ENCODE data around the gene RBM42. TPM values are rescaled to one million over a fixed set of nuclear protein-coding genes. Genes with fewer than 3 reads are reported as not detected.
"Not testable (repeated sequence)": the region's sequence is repeated elsewhere in the genome, so short reads cannot be mapped to it uniquely, and the experiment has no call there.

The RBM42 gene
- total RNA-seq, 1 donor from 2014 or later, result 39.9 TPM

- DNase-seq, result no peak
Measured at GRCh38 chr19:35650581-35650980, 21.7 kb downstream of the RBM42 start.

DNA sequence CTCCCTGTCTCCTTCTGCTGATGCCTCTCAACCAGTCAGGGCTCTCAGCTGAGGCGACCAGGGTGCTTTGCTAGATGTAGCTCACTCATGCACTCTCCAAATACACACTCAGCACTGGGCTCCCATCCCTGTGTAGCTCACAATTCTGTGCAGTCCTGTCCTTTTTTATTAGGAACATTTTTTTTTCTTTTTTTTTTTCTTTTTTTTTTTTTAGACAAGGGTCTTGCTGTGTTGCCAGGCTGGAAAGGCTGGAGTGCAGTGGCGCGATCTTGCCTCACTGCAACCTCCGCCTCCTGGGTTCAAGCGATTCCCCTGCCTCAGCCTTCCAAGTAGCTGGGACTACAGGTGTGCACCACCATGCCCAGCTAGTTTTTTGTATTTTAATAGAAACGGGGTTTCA is 26.0 kb downstream of the RBM42 start:
- DNase-seq, result not testable (repeated sequence)

DNA sequence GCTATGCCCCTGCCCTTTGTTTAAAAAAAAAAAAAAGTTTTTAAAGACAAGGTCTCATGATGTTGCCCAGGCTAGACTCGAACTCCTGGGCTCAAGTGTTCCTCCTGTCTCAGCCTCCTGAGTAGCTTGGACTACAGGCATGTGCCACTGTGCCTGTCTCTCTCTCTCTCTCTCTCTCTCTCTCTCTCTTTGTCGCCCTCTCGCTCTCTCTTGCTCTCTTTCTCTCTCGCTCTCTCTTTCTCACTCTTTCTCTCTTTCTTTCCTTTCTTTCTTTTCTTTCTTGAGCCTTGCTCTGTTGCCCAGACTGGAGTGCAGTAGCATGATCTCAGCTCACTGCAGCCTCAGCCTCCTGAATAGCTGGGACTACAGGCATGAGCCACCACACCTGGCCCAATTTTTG is 26.8 kb downstream of the RBM42 start:
- no peak for DNase-seq

DNA sequence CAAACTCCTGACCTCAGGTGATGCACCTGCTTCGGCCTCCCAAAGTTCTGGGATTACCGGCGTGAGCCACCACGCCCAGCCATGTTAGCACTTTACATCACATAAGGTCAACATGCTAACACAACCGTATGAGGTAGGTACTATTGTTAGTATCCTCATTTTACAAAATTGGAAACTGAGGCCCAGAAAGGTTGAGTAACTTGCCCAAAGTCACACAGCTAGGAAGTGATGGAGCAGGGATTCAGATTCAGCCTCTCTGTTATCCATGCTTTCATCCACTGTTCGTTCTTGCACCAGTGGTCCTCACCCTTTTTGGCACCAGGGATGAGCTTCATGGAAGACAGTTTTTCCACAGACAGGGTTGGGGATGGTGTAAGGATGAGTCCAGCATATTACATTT is 27.9 kb downstream of the RBM42 start:
- no peak for DNase-seq

DNA sequence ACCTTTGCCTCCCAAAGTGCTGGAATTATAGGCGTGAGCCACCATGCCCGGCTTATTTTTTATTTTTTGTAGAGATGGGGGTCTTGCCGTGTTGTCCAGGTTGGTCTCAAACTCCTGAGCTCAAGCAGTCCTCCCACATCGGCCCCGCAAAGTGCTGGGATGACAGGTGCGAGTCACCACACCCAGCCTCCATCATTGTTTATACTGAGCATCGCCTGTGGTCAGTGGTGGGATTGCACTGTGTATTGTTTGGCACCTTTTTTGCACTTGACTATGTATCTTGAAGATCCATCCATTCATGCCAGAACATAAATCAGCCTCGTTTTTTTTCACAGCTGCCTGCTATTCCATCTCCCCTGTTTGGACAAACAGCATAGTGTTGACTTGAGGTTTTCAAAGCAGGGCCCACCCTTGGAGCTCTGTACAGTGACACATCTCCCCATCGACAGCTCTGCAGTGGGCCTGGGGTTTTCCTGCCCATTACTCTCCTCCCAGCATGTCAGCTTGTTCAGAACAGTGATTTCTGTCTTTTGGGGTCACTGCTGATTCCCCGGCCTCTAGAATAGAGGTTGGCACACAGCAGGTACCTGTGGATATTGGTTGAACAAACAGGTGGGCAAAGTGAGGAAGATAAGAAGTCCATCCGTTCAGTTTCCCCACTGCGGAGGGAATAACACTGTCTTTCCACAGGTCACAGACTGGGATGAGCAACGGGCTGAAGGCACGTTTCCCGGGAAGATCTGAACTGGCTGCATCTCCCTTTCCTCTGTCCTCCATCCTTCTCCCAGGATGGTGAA is 29.3 kb downstream of the RBM42 start:
- no peak for DNase-seq

DNA sequence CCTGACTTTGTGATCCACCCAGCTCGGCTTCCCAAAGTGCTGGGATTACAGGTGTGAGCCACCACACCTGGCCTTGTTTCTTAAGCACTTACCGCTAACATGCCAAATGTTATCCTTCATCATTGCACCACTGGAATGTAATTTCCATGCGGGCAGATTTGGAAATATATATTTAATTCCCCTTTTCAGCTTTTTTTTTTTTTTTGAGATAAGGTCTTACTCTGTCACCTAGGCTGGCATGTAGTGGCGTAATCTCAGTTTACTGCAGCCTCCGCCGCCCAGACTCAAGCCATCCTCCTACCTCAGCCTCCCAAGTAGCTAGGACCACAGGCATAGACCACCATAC is 33.1 kb downstream of the RBM42 start:
- DNase-seq, result no peak

DNA sequence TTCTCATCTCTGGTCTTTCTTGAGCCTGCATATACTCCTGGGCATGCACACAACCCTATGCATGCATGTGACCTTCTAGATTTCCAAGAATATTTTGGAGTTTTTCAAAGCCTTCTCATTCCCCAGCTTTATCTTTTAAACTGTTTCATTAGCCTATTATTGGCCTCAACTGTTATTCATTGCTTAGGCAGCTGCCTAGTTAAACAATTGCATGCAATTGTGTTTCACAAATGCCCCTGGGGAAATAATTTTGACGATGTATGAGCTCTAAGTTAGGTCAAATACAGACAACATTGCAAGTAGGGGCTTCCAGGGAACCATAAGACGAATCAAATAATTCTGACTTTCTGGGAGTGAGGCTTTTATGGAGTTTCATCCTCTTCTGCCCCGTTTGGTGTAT is 35.1 kb downstream of the RBM42 start:
- no peak for DNase-seq

DNA sequence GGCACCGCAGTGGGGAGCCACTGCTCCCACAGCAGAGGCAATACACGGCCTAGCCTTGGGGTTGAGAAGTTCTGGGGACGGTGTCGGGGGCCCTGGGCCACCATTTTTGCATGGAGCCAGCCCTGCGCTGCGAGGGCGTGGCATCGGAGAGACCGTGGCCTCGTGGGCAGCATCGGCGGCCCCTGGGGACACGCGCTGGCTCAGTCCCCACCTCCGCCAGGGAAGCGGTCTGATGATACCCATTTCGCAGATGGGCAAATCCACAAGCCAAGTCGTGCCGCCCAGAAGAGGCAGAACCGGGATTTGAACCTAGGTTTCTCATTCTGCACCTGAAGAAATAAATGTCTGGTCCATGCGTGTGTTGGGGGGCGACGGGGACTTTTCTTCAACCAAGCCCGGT is 36.3 kb downstream of the RBM42 start:
- DNase-seq, result no peak

GRCh38 chr19:35665604-35666003 is 36.8 kb downstream of the RBM42 start:
- DNase-seq, result no peak

DNA sequence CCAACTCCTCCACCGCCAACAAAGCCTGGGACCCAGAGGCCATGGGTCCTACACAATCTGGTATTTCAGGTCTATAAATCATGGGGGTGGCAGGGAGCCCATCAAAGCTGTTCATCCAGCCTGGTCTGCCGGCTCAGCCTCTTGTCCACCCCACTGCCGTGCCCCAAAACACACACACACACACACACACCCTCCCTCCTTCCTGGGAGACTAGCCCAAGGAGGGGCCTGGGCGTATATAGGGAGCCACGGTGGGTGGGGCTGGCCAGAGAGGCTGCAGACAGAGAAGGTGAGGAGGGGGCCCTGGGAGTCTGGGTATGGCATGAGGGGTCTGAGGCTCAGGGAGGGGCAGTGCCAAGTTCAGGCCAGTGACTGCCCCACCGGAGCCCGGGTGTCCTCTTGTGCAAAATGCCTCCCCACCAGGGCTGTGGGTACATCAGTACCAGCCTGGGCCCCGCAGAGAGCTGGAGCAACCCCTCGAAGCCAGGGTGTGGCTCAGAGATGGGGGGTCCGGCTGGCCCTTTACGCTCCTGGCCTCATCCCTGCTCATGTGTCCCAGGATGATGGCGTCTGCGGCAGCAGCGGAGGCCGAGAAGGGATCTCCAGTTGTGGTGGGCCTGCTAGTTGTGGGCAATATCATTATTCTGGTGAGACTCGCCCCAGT is 37.5 kb downstream of the RBM42 start, which contains the start of gene UPK1A:
Gene UPK1A (plus strand): TSS at position 267 of the 663 bp plus-strand sequence. CDS start 296 bp downstream, at position 563.
- no peak for DNase-seq

- no peak for DNase-seq
Measured at GRCh38 chr19:35669566-35669965, 40.7 kb downstream of the RBM42 start.

DNA sequence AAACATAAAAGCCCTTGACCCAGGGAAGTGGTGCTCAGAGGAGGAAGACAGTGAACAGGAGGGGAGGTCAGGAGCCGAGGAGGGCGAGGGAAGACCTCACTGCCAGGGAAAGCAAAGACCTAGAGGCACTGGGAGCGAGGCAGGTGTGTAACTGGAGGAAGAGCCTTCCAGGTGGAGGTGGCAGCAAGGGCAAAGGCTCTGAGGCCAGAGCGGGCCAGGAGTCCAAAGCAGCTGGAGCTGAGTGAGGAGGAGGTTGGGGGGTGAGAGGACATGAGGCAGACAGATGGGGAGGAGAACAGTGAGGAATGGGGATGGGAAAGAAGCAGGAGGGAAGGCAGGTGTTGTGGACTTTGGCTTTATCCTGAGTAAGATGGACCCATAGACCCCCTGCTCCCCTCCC is 41.1 kb downstream of the RBM42 start:
- DNase-seq, result no peak

GRCh38 chr19:35670686-35671085 is 41.9 kb downstream of the RBM42 start:
- no peak for DNase-seq

GRCh38 chr19:35671818-35672217 is 43.0 kb downstream of the RBM42 start:
- DNase-seq, result no peak

DNA sequence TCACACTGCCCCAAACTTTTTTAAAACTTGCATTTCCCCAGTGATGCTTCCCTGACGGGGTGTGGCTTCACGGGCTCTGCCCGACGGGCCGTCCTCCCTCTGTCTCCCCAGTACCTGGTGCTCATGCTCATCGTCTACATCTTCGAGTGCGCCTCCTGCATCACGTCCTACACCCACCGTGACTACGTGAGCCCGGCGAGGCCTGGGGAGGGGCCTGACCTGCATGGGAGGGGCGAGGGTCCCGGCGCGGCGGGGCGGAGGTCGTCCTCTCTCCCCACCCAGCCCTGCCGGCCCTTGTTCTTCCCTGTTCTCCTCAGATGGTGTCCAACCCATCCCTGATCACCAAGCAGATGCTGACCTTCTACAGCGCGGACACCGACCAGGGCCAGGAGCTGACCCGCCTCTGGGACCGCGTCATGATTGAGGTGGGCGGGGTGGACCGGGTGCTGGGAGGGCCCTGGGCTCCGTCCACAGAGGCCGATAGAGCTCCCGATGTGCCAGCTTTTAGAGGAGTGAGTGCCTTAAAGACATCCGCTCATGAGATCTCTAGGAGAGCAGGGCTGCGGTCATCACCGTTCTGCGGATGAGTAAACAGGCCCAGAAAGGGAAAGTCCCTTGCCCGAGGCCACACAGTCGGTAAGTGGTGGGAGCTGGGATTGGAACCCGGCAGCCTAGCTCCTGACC is 44.4 kb downstream of the RBM42 start:
- no peak for DNase-seq

GRCh38 chr19:35675589-35676140 is 46.8 kb downstream of the RBM42 start:
- no peak for DNase-seq

Other genes starting within 250 kb of the RBM42 start
- 15.6 TPM for gene FFAR2, start 180.8 kb upstream of the RBM42 start, total RNA-seq
- 9.6 TPM for gene KRTDAP, start 138.6 kb upstream of the RBM42 start, total RNA-seq
- gene DMKN, start 115.4 kb upstream of the RBM42 start, total RNA-seq, result 25.7 TPM
- 15.6 TPM for gene SBSN, start 100.7 kb upstream of the RBM42 start, total RNA-seq
- not detected for gene GAPDHS, start 95.6 kb upstream of the RBM42 start, total RNA-seq
- 30.6 TPM for gene TMEM147, start 83.4 kb upstream of the RBM42 start, total RNA-seq
- not detected for gene ATP4A, start 65.4 kb upstream of the RBM42 start, total RNA-seq
- not detected for gene PMIS2, start 42.9 kb upstream of the RBM42 start, total RNA-seq
- gene HAUS5, start 16.3 kb upstream of the RBM42 start, total RNA-seq, result 10.8 TPM
- not detected for gene ETV2, start 12.7 kb downstream of the RBM42 start, total RNA-seq
- gene COX6B1, start 19.3 kb downstream of the RBM42 start, total RNA-seq, result 440 TPM
- gene UPK1A, start 37.5 kb downstream of the RBM42 start, total RNA-seq, result not detected
- not detected for gene ZBTB32, start 75.5 kb downstream of the RBM42 start, total RNA-seq
- gene KMT2B, start 89.0 kb downstream of the RBM42 start, total RNA-seq, result 13.1 TPM
- gene IGFLR1, start 113.4 kb downstream of the RBM42 start, total RNA-seq, result 2.3 TPM
- gene U2AF1L4, start 116.4 kb downstream of the RBM42 start, total RNA-seq, result 11.3 TPM
- 4.2 TPM for gene PSENEN, start 116.6 kb downstream of the RBM42 start, total RNA-seq
- gene LIN37, start 119.5 kb downstream of the RBM42 start, total RNA-seq, result 6.7 TPM
- 152 TPM for gene HSPB6, start 128.0 kb downstream of the RBM42 start, total RNA-seq
- 4.4 TPM for gene PROSER3, start 129.1 kb downstream of the RBM42 start, total RNA-seq
- 26.3 TPM for gene ARHGAP33, start 146.5 kb downstream of the RBM42 start, total RNA-seq
- not detected for gene PRODH2, start 183.8 kb downstream of the RBM42 start, total RNA-seq
- gene NPHS1, start 223.5 kb downstream of the RBM42 start, total RNA-seq, result not detected
- 0.51 TPM for gene KIRREL2, start 227.9 kb downstream of the RBM42 start, total RNA-seq
- gene APLP1, start 239.5 kb downstream of the RBM42 start, total RNA-seq, result 6.3 TPM

All from tongue (tissue), 2 donors.